Tibial nerve (tissue), 4 donors: ENCODE results near the gene CSNK1G1. TPM values are rescaled to one million over a fixed set of nuclear protein-coding genes. Genes with fewer than 3 reads are reported as not detected.

Experiments used
- DNase-seq, 2 donors: peaks; one replicate each; pipeline ENCODE4 v3.0.0-alpha.2; 2019; ENCODE audit warnings: low spot score in 2 of 2
- H3K27ac ChIP-seq, 4 donors: fragments of 200-600 bp; sonication (generic) in 3 of 4; one replicate each; pipeline ENCODE4 v1.5.1; 2017 to 2019; ENCODE audit warnings: mild to moderate bottlenecking in 1 of 4
- H3K27me3 ChIP-seq, 2 donors: fragments of 200-600 bp; sonication (generic) in 1 of 2; one replicate each; pipeline versions ENCODE4 v1.5.1 to v1.6.0; 2017 to 2019
- H3K36me3 ChIP-seq, 3 donors: fragments of 200-600 bp; sonication (generic); one replicate each; pipeline ENCODE4 v1.5.1; 2018 to 2019
- H3K4me1 ChIP-seq, 4 donors: fragments of 200-600 bp; sonication (generic) in 3 of 4; one replicate each; pipeline ENCODE4 v1.5.1; 2017 to 2019
- H3K4me3 ChIP-seq, 4 donors: fragments of 200-600 bp; sonication (generic) in 3 of 4; one replicate each; pipeline ENCODE4 v1.5.1; 2017 to 2019; ENCODE audit warnings: mild to moderate bottlenecking in 1 of 4, moderate library complexity in 1 of 4
- H3K9me3 ChIP-seq, 4 donors: fragments of 200-600 bp; sonication (generic) in 3 of 4; one replicate each; pipeline ENCODE4 v1.5.1; 2017 to 2019
- CTCF ChIP-seq, 5 experiments: fragments of 200-600 bp in 3 of 5; fragments of 450-650 bp in 2 of 5; sonication (generic) in 3 of 5; IDR thresholded peaks; one replicate each; pipeline ENCODE4 v1.5.1; 2016 to 2019; ENCODE audit warnings: antibody characterized with exemption in 5 of 5, mild to moderate bottlenecking in 3 of 5, moderate library complexity in 2 of 5
- EP300 ChIP-seq, 2 donors: sonication (generic); formaldehyde crosslinking; IDR thresholded peaks; one replicate each; pipeline ENCODE4 v1.6.1; 2017; ENCODE audit warnings: antibody characterized with exemption in 2 of 2, mild to moderate bottlenecking in 1 of 2
- POLR2A ChIP-seq, 2 donors: fragments of 450-650 bp; IDR thresholded peaks; one replicate each; pipeline ENCODE4 v1.6.1; 2017; ENCODE audit warnings: antibody characterized with exemption in 2 of 2, mild to moderate bottlenecking in 2 of 2, moderate library complexity in 2 of 2
- WGBS, 2 donors: methylation state at CpG; one replicate each; pipeline ENCODE4 v1.1.5; 2018; 5-methylcytosine and 5-hydroxymethylcytosine counted together
- total RNA-seq, 4 donors: library from RNA; depleted of rRNA; stranded (reverse); fragments of >200 nt; gene quantifications; one replicate each; pipeline ENCODE4 v1.1.0, GENCODE V29; 2016

The CSNK1G1 gene
- total RNA-seq, 4 donors from 2014 or later: 20.5 to 25.8 (median 22.5) TPM

DNA sequence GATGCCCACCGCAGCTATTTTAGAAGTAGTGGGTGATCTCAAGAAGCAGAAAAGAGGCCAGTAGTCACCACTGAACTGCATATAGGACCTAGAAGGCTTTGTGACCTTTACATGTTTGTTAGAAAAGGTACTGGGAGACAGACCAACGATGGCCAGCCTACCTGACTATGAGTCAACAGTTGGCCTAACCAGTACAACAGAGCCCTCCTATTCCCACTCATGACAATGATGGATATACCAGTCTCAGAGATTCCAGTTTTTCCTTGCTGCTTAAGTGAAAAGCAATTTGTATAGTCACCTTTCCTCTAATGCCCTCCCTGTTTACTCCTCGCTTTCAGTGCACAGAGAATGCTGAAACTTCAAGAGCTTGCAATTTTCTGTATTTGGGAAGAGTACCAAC, 106.6 kb downstream of the CSNK1G1 start:
- Histone ChIP-seq H3K36me3 (no peaks in the 10 kb centered on the region), H3K27me3 (no peaks in the 10 kb centered on the region), H3K9me3 (no peaks in the 10 kb centered on the region), H3K4me3 (no peak overlapping the region), H3K27ac (no peak overlapping the region), H3K4me1 (peaks cover 0 to 14% (median 7%) of the 10 kb centered on the region in 4 donors)
- no peak for TF ChIP-seq EP300 (IDR thresholded peaks at IDR 0.05)
- no peak for TF ChIP-seq CTCF (IDR thresholded peaks at IDR 0.05)
- TF ChIP-seq POLR2A (IDR thresholded peaks at IDR 0.05): no peak
- 90 to 93% methylated on average over 3 of the region's 3 CpGs for WGBS, 2 donors
- no peak for DNase-seq

DNA sequence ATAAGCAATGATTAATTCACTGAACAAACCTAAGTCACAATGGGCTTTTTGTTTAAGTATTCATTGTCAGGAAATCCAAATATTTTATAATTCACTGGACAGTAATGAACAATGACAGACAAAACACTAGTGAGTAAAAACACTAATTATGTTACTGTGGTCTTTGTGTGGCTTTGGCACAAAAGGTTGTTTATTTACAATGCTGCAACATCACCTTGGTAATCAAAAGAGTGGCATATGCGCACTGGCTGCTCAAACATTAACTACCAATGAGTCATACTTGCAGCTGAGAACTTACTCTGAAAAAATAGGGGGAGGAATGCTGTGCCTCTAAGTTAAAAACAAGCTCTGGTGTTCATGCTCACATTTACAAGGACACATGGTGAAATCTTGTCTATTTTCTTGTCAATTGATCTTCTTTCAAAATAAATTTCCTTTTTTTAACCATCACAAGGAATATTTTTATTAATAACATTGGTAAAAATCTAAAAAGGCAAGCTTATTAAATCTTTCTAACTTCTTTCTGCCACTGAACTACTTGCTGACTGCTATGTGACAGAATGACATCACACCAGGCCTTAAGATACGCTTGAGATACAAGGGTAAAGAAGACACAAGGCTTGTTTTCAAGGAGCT, 107.9 kb downstream of the CSNK1G1 start:
- WGBS, 2 donors: 43 to 62% methylated on average over 2 of the region's 2 CpGs
- peak overlapping the region in 3 of 4 donors; percentile 27 to 65 (median 38) for H3K27ac ChIP-seq

GRCh38 chr15:64247535-64247905, 108.5 kb downstream of the CSNK1G1 start:
- TF ChIP-seq POLR2A (IDR thresholded peaks at IDR 0.05): no peak
- Histone ChIP-seq H3K36me3 (no peaks in the 10 kb centered on the region), H3K4me3 (no peak overlapping the region), H3K27me3 (no peaks in the 10 kb centered on the region), H3K27ac (peak overlapping the region in 3 of 4 donors; percentile 27 to 65 (median 38)), H3K9me3 (no peaks in the 10 kb centered on the region), H3K4me1 (peaks cover 0 to 14% (median 7%) of the 10 kb centered on the region in 4 donors)
- no peak for DNase-seq

More for the DNA sequence above, 107.9 kb downstream of the CSNK1G1 start:
- H3K36me3 ChIP-seq: no peaks in the 10 kb centered on the region
- TF ChIP-seq EP300 (IDR thresholded peaks at IDR 0.05) (peak in 1 of 2 donors; percentile 28), POLR2A (IDR thresholded peaks at IDR 0.05) (no peak)
- peaks cover 0 to 14% (median 7%) of the 10 kb centered on the region in 4 donors for H3K4me1 ChIP-seq
- H3K4me3 ChIP-seq: no peak overlapping the region
- no peaks in the 10 kb centered on the region for H3K9me3 ChIP-seq
- H3K27me3 ChIP-seq: no peaks in the 10 kb centered on the region
- DNase-seq: no peak

- 66% methylated on average over 9 of the region's 9 CpGs for WGBS, 2 donors
- no peak for TF ChIP-seq EP300 (IDR thresholded peaks at IDR 0.05)
- no peak for TF ChIP-seq CTCF (IDR thresholded peaks at IDR 0.05)
- TF ChIP-seq POLR2A (IDR thresholded peaks at IDR 0.05): no peak
- Histone ChIP-seq H3K36me3 (no peaks in the 10 kb centered on the region), H3K27me3 (no peaks in the 10 kb centered on the region), H3K4me1 (peaks cover 0 to 14% (median 7%) of the 10 kb centered on the region in 4 donors), H3K4me3 (no peak overlapping the region), H3K9me3 (no peaks in the 10 kb centered on the region), H3K27ac (peak overlapping the region in 2 of 4 donors; percentile 27 to 65)
- DNase-seq: no peak
Measured at GRCh38 chr15:64246364-64247189, 109.4 kb downstream of the CSNK1G1 start.

GRCh38 chr15:64245405-64245804, 110.6 kb downstream of the CSNK1G1 start:
- H3K36me3 ChIP-seq: no peaks in the 10 kb centered on the region
- peaks cover 0 to 14% (median 7%) of the 10 kb centered on the region in 4 donors for H3K4me1 ChIP-seq
- no peaks in the 10 kb centered on the region for H3K27me3 ChIP-seq
- H3K4me3 ChIP-seq: no peak overlapping the region
- DNase-seq: no peak
- H3K9me3 ChIP-seq: no peaks in the 10 kb centered on the region
- H3K27ac ChIP-seq: no peak overlapping the region
- TF ChIP-seq POLR2A (IDR thresholded peaks at IDR 0.05) (no peak), CTCF (IDR thresholded peaks at IDR 0.05) (no peak)
- 95 to 96% methylated on average over 4 of the region's 4 CpGs for WGBS, 2 donors

DNA sequence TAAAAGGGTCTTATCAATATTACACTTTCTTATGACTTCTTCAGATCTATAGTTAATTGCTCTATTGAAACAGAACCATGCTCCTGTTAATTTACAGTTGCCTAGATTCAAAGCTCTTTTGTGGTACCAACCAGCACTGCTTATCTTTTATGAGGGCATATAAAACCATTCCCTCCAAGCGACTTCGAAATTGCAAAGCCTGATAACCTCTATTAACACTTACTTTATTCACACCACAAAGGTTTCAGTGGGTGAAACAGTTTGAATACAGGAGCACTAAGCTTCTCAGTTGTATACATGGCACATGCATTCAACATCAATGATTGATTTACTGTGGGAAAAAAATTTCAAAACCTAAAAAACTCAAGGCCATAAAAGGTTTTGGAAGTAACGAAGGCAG, 118.3 kb downstream of the CSNK1G1 start:
- no peaks in the 10 kb centered on the region for H3K27me3 ChIP-seq
- TF ChIP-seq POLR2A (IDR thresholded peaks at IDR 0.05) (no peak), EP300 (IDR thresholded peaks at IDR 0.05) (no peak), CTCF (IDR thresholded peaks at IDR 0.05) (no peak)

More for the DNA sequence above, 118.3 kb downstream of the CSNK1G1 start:
- Histone ChIP-seq H3K27ac (no peak overlapping the region), H3K4me3 (no peak overlapping the region), H3K36me3 (no peaks in the 10 kb centered on the region), H3K4me1 (no peaks in the 10 kb centered on the region), H3K9me3 (no peaks in the 10 kb centered on the region)
- DNase-seq: no peak
- 56 to 57% methylated on average over 3 of the region's 3 CpGs for WGBS, 2 donors
